Suprapubic skin (tissue), 4 donors: ENCODE measurements around the gene CDHR3. TPM values are rescaled to one million over a fixed set of nuclear protein-coding genes. Genes with fewer than 3 reads are reported as not detected.

ENCODE experiments used
- DNase-seq, 2 donors: peaks; one replicate each; pipeline ENCODE4 v3.0.0-alpha.2; 2019; ENCODE audit warnings: low spot score in 2 of 2
- H3K27ac ChIP-seq: fragments of 200-600 bp; sonication (generic); one replicate; pipeline ENCODE4 v1.5.1; 2019
- H3K27me3 ChIP-seq: fragments of 200-600 bp; sonication (generic); one replicate; pipeline ENCODE4 v1.5.1; 2019
- H3K36me3 ChIP-seq: fragments of 200-600 bp; sonication (generic); one replicate; pipeline ENCODE4 v1.5.1; 2019
- H3K4me1 ChIP-seq: fragments of 200-600 bp; sonication (generic); one replicate; pipeline ENCODE4 v1.5.1; 2019
- H3K4me3 ChIP-seq: fragments of 200-600 bp; sonication (generic); one replicate; pipeline ENCODE4 v1.5.1; 2019; ENCODE audit warnings: mild to moderate bottlenecking
- H3K9me3 ChIP-seq: fragments of 200-600 bp; sonication (generic); one replicate; pipeline ENCODE4 v1.5.1; 2019
- CTCF ChIP-seq, 2 donors: fragments of 200-600 bp in 1 of 2; fragments of 450-650 bp in 1 of 2; sonication (generic) in 1 of 2; IDR thresholded peaks; one replicate each; pipeline ENCODE4 v1.5.1; 2016 to 2019; ENCODE audit warnings: antibody characterized with exemption in 2 of 2, mild to moderate bottlenecking in 1 of 2, moderate library complexity in 1 of 2
- EP300 ChIP-seq: sonication (generic); formaldehyde crosslinking; IDR thresholded peaks from one replicate; pipeline ENCODE4 v1.6.1; 2017; ENCODE audit warnings: antibody characterized with exemption
- POLR2A ChIP-seq, 2 donors: fragments of 450-650 bp; IDR thresholded peaks; one replicate each; pipeline ENCODE4 v1.6.1; 2017; ENCODE audit warnings: antibody characterized with exemption in 2 of 2, mild to moderate bottlenecking in 2 of 2, moderate library complexity in 2 of 2
- POLR2AphosphoS5 ChIP-seq, 3 donors: sonication (generic); formaldehyde crosslinking; IDR thresholded peaks; one replicate each; pipeline ENCODE4 v1.6.1; 2017; ENCODE audit warnings: antibody characterized with exemption in 3 of 3
- WGBS: methylation state at CpG from one replicate; pipeline ENCODE4 v1.1.5; 2018; 5-methylcytosine and 5-hydroxymethylcytosine counted together
- total RNA-seq, 4 donors: library from RNA; depleted of rRNA; stranded (reverse); fragments of >200 nt; gene quantifications; one replicate each; pipeline ENCODE4 v1.1.0, GENCODE V29; 2016

The CDHR3 gene
- total RNA-seq, 4 donors from 2014 or later = 1.3 to 6.5 (median 2.7) TPM

GRCh38 chr7:106045586-106045985, 82.5 kb downstream of the CDHR3 start:
- Histone ChIP-seq H3K27ac (no peak overlapping the region), H3K4me1 (peaks cover 50% of the 10 kb centered on the region), H3K9me3 (no peaks in the 10 kb centered on the region), H3K27me3 (no peaks in the 10 kb centered on the region), H3K36me3 (no peaks in the 10 kb centered on the region), H3K4me3 (no peak overlapping the region)
- no peak for DNase-seq
- no peak for TF ChIP-seq POLR2AphosphoS5 (IDR thresholded peaks at IDR 0.05)
- TF ChIP-seq EP300 = no peak
- TF ChIP-seq CTCF (IDR thresholded peaks at IDR 0.05) = no peak
- no peak for TF ChIP-seq POLR2A (IDR thresholded peaks at IDR 0.05)
- WGBS = 41% methylated on average over 1 of the region's 1 CpG

- no peaks in the 10 kb centered on the region for H3K36me3 ChIP-seq
- H3K27me3 ChIP-seq = no peaks in the 10 kb centered on the region
- peaks cover 55% of the 10 kb centered on the region for H3K4me1 ChIP-seq
- TF ChIP-seq POLR2AphosphoS5 (IDR thresholded peaks at IDR 0.05) = no peak
- H3K4me3 ChIP-seq = no peak overlapping the region
- no peak overlapping the region for H3K27ac ChIP-seq
- no peak for DNase-seq
- 72% methylated on average over 5 of the region's 5 CpGs for WGBS
- H3K9me3 ChIP-seq = no peaks in the 10 kb centered on the region
Measured at GRCh38 chr7:106047184-106047583, 84.1 kb downstream of the CDHR3 start.

GRCh38 chr7:106047818-106048705, 85.0 kb downstream of the CDHR3 start:
- Histone ChIP-seq H3K4me1 (peaks cover 47% of the 10 kb centered on the region), H3K4me3 (no peak overlapping the region), H3K9me3 (no peaks in the 10 kb centered on the region), H3K27me3 (no peaks in the 10 kb centered on the region), H3K36me3 (no peaks in the 10 kb centered on the region), H3K27ac (no peak overlapping the region)
- no peak for DNase-seq
- TF ChIP-seq EP300 (no peak), POLR2AphosphoS5 (IDR thresholded peaks at IDR 0.05) (no peak), CTCF (IDR thresholded peaks at IDR 0.05) (no peak), POLR2A (IDR thresholded peaks at IDR 0.05) (no peak)
- WGBS = 49% methylated on average over 10 of the region's 10 CpGs

GRCh38 chr7:106048706-106049020, 85.6 kb downstream of the CDHR3 start:
- Histone ChIP-seq H3K4me1 (peaks cover 46% of the 10 kb centered on the region), H3K27ac (no peak overlapping the region), H3K4me3 (no peak overlapping the region), H3K9me3 (no peaks in the 10 kb centered on the region), H3K36me3 (no peaks in the 10 kb centered on the region), H3K27me3 (no peaks in the 10 kb centered on the region)
- TF ChIP-seq POLR2AphosphoS5 (IDR thresholded peaks at IDR 0.05) (no peak), CTCF (IDR thresholded peaks at IDR 0.05) (no peak), EP300 (no peak), POLR2A (IDR thresholded peaks at IDR 0.05) (no peak)
- WGBS = 67% methylated on average over 2 of the region's 2 CpGs
- no peak for DNase-seq

GRCh38 chr7:106049139-106049752, 86.2 kb downstream of the CDHR3 start:
- no peaks in the 10 kb centered on the region for H3K27me3 ChIP-seq
- H3K4me1 ChIP-seq = peaks cover 46% of the 10 kb centered on the region
- no peak for DNase-seq
- no peak overlapping the region for H3K27ac ChIP-seq
- no peaks in the 10 kb centered on the region for H3K9me3 ChIP-seq
- no peak overlapping the region for H3K4me3 ChIP-seq
- no peaks in the 10 kb centered on the region for H3K36me3 ChIP-seq
- 92% methylated on average over 9 of the region's 9 CpGs for WGBS
- no peak for TF ChIP-seq CTCF (IDR thresholded peaks at IDR 0.05)
- TF ChIP-seq EP300 = no peak
- TF ChIP-seq POLR2A (IDR thresholded peaks at IDR 0.05) = no peak
- no peak for TF ChIP-seq POLR2AphosphoS5 (IDR thresholded peaks at IDR 0.05)
